GM13977 (cell line): Measurements from ENCODE around the gene GALNT17.

Experiments used
- DNase-seq: peaks from one replicate; pipeline ENCODE4 v3.0.0; 2012; ENCODE audit warnings: low spot score
- in situ Hi-C: fragments of 300-500 bp; cut with MboI; formaldehyde crosslinking; loops from one replicate; pipeline ENCODE4 v1.12.0; 2022; ENCODE audit warnings: low sequenced_read_pairs, low pct_unique_long_range_greater_than_20kb, mixed read lengths, inconsistent platforms; ENCODE audit not compliant: unreplicated experiment
- TF ChIP-seq, protein P1 (sequence below): IDR thresholded peaks from 2 replicates; pipeline ENCODE4 v1.5.1; 2012; ENCODE audit warnings: mild to moderate bottlenecking, control low read depth; ENCODE audit not compliant: insufficient read depth; ENCODE audit errors: extremely low read depth, missing control alignments

Gene GALNT17

GRCh38 chr7:71132127-71132376 is at the start of gene GALNT17:
TSS of gene GALNT17 (plus strand) at chr7:71132144.
- DNase-seq, result no peak
- TF ChIP-seq, protein P1, sequence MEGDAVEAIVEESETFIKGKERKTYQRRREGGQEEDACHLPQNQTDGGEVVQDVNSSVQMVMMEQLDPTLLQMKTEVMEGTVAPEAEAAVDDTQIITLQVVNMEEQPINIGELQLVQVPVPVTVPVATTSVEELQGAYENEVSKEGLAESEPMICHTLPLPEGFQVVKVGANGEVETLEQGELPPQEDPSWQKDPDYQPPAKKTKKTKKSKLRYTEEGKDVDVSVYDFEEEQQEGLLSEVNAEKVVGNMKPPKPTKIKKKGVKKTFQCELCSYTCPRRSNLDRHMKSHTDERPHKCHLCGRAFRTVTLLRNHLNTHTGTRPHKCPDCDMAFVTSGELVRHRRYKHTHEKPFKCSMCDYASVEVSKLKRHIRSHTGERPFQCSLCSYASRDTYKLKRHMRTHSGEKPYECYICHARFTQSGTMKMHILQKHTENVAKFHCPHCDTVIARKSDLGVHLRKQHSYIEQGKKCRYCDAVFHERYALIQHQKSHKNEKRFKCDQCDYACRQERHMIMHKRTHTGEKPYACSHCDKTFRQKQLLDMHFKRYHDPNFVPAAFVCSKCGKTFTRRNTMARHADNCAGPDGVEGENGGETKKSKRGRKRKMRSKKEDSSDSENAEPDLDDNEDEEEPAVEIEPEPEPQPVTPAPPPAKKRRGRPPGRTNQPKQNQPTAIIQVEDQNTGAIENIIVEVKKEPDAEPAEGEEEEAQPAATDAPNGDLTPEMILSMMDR, result no peak
- in situ Hi-C loops, result no loop called here

DNA sequence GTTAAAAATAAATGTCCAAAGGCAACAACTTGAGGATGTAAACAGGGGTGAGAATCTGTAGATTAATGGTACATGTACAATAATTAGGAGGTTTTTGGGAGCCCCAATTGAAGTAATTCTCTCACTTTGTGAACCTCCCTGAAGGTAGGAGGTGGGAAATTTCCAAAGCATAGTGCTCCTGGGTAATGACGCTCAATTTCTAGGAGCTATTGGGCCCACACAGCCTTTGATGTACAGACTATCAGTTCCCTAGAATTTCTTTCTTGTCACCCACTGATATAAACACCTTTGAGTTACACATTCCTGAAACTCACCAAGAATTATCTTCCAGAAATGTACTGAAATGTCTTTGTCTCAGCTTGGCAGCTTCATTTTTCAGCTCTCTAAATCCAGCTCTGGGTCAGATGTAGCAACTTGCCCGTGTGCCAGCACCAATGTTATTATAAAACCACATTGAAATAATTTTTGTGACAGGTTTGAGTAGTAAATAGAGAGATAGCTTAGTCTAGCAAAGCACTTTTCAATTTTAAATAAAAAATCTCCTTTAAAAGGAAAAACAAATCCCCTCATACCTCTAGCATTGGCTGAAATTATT is 36.6 kb upstream of the GALNT17 start:
- TF ChIP-seq, protein P1, result no peak

DNA sequence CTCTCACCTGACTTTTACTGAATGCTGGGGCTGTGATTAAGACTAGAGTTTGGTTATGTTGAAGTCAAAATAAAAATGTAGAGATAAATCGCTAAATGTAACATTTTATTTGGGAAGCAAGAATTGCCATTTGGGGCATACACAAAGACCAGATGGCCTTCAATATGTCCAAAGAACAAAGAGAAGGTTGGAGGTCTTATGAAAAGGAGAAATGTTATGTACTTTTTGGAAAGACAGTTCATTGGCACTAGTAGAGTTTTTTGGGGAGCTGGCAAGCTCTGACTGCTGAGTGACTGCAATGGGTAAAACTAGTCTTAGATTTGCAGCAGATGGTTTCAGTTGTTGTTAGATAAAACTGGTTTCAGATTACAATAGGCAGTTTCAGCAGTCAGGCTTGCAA is 35.6 kb upstream of the GALNT17 start:
- TF ChIP-seq, protein P1, result no peak
- no peak for DNase-seq
- in situ Hi-C loops, result no loop called here

More for the DNA sequence above, 36.6 kb upstream of the GALNT17 start:
- in situ Hi-C loops, result no loop called here
- no peak for DNase-seq

GRCh38 chr7:71106226-71106625 is 25.7 kb upstream of the GALNT17 start:
- in situ Hi-C loops, result no loop called here
- TF ChIP-seq, protein P1, result no peak
- DNase-seq, result no peak

DNA sequence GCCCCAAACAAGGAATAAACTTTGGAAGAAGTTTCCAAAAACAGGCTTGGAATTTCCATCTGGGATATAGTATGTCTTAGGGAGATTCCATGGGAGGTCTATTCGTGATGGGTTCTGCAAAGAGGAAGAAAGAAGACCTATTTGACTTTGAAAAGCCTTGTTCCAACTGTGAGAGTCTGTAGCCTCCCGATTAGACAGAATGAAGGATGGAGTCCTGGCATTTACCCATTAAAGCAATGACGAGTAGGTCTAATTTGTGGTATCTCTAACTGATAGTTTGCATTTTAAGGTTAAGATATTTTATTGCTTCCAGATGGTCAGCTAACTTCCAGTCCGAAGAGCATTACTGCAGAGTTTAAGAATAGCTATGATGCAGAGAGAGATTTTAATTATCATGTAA is 19.5 kb upstream of the GALNT17 start:
- no peak for DNase-seq
- in situ Hi-C loops, result no loop called here
- TF ChIP-seq, protein P1, result no peak

DNA sequence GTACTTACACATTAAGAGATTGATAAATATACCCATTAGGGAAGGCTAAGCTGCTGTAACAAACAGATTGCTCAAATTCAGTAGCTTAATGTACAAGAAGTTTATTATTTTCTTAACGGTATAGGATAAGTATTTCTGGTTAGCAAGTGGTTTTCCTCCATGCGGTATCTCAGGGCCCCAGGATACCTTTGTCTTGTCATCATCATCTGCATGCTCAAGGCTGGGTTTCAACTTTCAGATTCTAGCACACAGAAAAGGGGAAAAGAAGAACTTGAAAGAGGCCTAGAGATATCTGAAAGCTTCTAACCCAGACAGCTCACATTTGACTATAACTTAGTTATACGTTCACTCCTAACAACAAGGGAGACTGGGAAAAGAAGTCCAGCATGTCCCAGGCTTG is 11.8 kb upstream of the GALNT17 start:
- in situ Hi-C loops, result no loop called here
- TF ChIP-seq, protein P1, result no peak
- no peak for DNase-seq

DNA sequence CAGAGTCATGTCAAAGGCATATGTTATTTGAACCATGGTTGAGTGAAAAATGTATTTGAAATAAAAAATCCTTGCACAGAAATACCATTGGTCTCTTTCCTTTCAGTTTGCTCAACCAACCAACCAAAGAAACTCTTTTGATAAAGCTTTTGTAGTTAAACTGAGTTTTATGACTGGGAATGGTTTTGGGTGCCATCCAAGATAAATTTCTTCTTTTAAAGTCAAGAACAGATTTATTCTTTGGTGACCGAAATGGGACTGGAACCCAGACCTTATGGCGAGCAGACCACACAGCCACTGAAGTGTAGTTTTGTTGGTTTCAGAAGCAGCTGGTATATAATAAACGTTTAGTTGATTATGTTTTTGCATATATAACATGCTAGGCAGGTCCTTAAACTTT is 2.8 kb upstream of the GALNT17 start:
- no peak for DNase-seq
- in situ Hi-C loops, result no loop called here
- TF ChIP-seq, protein P1, result no peak
